Caco-2 (cell line): Measurements from ENCODE around the gene DLG4. TPM values are rescaled to one million over a fixed set of nuclear protein-coding genes. Genes with fewer than 3 reads are reported as not detected.
A peak's percentile ranks its signal among the peaks of the same experiment; 100 is the strongest.

Source experiments
- BruUV-seq: library from RNA; stranded (reverse); fragments of 400-500 nt; replicated peaks from 2 replicates; lab custom pipeline; 2021; lab: Mats Ljungman, UMichigan
- CTCF ChIA-PET: fragments of 300-600 bp; sonication (Branson Sonifier 250); formaldehyde crosslinking; loops from one replicate; lab custom pipeline; 2022; ENCODE audit warnings: antibody characterized with exemption; lab: Charles Lee
- POLR2A ChIA-PET: fragments of 300-600 bp; sonication (Branson Sonifier 250); formaldehyde crosslinking; loops from one replicate; lab custom pipeline; 2022; ENCODE audit warnings: antibody characterized with exemption; lab: Charles Lee
- DNase-seq, 2 experiments: peaks; one replicate each; pipeline versions ENCODE4 v3.0.0 to v3.0.0-alpha.2; 2020 to 2022
- H3K27me3 ChIP-seq: replicated peaks from 2 replicates; pipeline ENCODE4 v1.6.0; 2011; ENCODE audit warnings: low read length; ENCODE audit not compliant: control insufficient read depth, insufficient read depth
- H3K36me3 ChIP-seq: 2 replicates; pipeline ENCODE4 v1.5.1; 2011; ENCODE audit warnings: low read length; ENCODE audit not compliant: control insufficient read depth, insufficient read depth
- H3K4me1 ChIP-seq: fragments of 250-450 bp; sonication (Bioruptor Pico); 2 replicates; pipeline ENCODE4 v1.5.1; 2020; ENCODE audit warnings: mild to moderate bottlenecking
- H3K4me3 ChIP-seq: 2 replicates; pipeline ENCODE4 v1.5.1; 2011; ENCODE audit warnings: low read depth, mild to moderate bottlenecking, control low read depth, low read length
- H3K9me3 ChIP-seq: fragments of 250-450 bp; sonication (Bioruptor Pico); 2 replicates; pipeline ENCODE4 v1.5.1; 2020; ENCODE audit warnings: mild to moderate bottlenecking, moderate library complexity
- H3K27ac Mint-ChIP-seq: one replicate; pipeline ENCODE4 v1.8.0; 2022; ENCODE audit warnings: mixed read lengths; ENCODE audit not compliant: unreplicated experiment
- H3K27me3 Mint-ChIP-seq: one replicate; pipeline ENCODE4 v1.8.0; 2022; ENCODE audit warnings: mixed read lengths; ENCODE audit not compliant: insufficient read depth, unreplicated experiment
- H3K36me3 Mint-ChIP-seq: one replicate; pipeline ENCODE4 v1.8.0; 2022; ENCODE audit warnings: mild to moderate bottlenecking, mixed read lengths; ENCODE audit not compliant: insufficient read depth, unreplicated experiment
- H3K4me1 Mint-ChIP-seq: one replicate; pipeline ENCODE4 v1.8.0; 2022; ENCODE audit warnings: low read depth, mixed read lengths; ENCODE audit not compliant: unreplicated experiment
- H3K4me3 Mint-ChIP-seq: one replicate; pipeline ENCODE4 v1.8.0; 2022; ENCODE audit warnings: mild to moderate bottlenecking, moderate library complexity, mixed read lengths; ENCODE audit not compliant: unreplicated experiment
- H3K9me3 Mint-ChIP-seq: one replicate; pipeline ENCODE4 v1.8.0; 2022; ENCODE audit warnings: mixed read lengths; ENCODE audit not compliant: unreplicated experiment
- CTCF ChIP-seq, 2 experiments: fragments of 200-600 bp in 1 of 2; IDR thresholded peaks; 1 replicate in 1 of 2; 2 replicates in 1 of 2; pipeline versions ENCODE4 v1.5.1 to v1.8.0; 2011 to 2022; ENCODE audit warnings: antibody characterized with exemption in 1 of 2, control low read depth in 1 of 2, inconsistent platforms in 1 of 2, low read depth in 1 of 2, low read length in 1 of 2, mild to moderate bottlenecking in 1 of 2, moderate library complexity in 1 of 2; ENCODE audit not compliant: insufficient read depth in 1 of 2, severe bottlenecking in 1 of 2, unreplicated experiment in 1 of 2
- intact Hi-C: fragments of 100-400 bp; cut with micrococcal nuclease; formaldehyde crosslinking; loops from one replicate; pipeline ENCODE4 v1.10.0; 2022; ENCODE audit not compliant: unreplicated experiment
- total RNA-seq: library from RNA; stranded (reverse); gene quantifications from 2 replicates; pipeline ENCODE4 v1.2.3, GENCODE V29; 2022

DLG4 gene
- total RNA-seq, 1 experiment from 2014 or later, result 0.98 TPM

GRCh38 chr17:7215652-7216180 lies 3.9 kb downstream of the DLG4 start:
- Histone ChIP-seq H3K4me1 (peaks cover 7% of the 10 kb centered on the region), H3K27me3 (no peaks in the 10 kb centered on the region), H3K36me3 (no peaks in the 10 kb centered on the region), H3K9me3 (no peaks in the 10 kb centered on the region), H3K4me3 (no peak overlapping the region)
- CTCF ChIA-PET, result interaction anchor here (2.9 kb wide), 1 partner anchor 170 kb away, joined by 13 read pairs; no protein-coding TSS in a partner anchor
- no TSS peak for BruUV-seq
- no peak for DNase-seq
- Mint-ChIP-seq H3K4me3 (peak overlapping the region; percentile 80), H3K27me3 (no peaks in the 10 kb centered on the region), H3K9me3 (no peaks in the 10 kb centered on the region), H3K4me1 (peaks cover 5% of the 10 kb centered on the region), H3K36me3 (peaks cover 36% of the 10 kb centered on the region), H3K27ac (no peak overlapping the region)
- intact Hi-C loops, result no loop called here
- TF ChIP-seq CTCF (IDR thresholded peaks at IDR 0.05; ENCODE audit: insufficient read depth in 1 of 2, low read depth in 1 of 2, low read length in 1 of 2, severe bottlenecking in 1 of 2, unreplicated experiment in 1 of 2), result no peak
- POLR2A ChIA-PET, result no interaction called here

- H3K9me3 Mint-ChIP-seq, result no peaks in the 10 kb centered on the region
- no TSS peak for BruUV-seq
- ChIA-PET CTCF (interaction anchor here (0.7 to 2.9 kb wide), 2 partner anchors 170 to 179 kb away, joined by 3 to 13 read pairs; partner anchors contain the start of gene PLSCR3), POLR2A (interaction anchor here (1.0 kb wide), 1 partner anchor 169 kb away, joined by 3 read pairs; no protein-coding TSS in a partner anchor)
- peak overlapping the region; percentile 80 for H3K4me3 Mint-ChIP-seq
- H3K36me3 Mint-ChIP-seq, result peaks cover 30% of the 10 kb centered on the region
- no peaks in the 10 kb centered on the region for H3K27me3 Mint-ChIP-seq
- no peaks in the 10 kb centered on the region for H3K27me3 ChIP-seq
- peak overlapping the region; percentile 98 for H3K27ac Mint-ChIP-seq
- intact Hi-C loops, result no loop called here
- no peak overlapping the region for H3K4me3 ChIP-seq
- no peaks in the 10 kb centered on the region for H3K9me3 ChIP-seq
- TF ChIP-seq CTCF (IDR thresholded peaks at IDR 0.05; ENCODE audit: insufficient read depth in 1 of 2, low read depth in 1 of 2, low read length in 1 of 2, severe bottlenecking in 1 of 2, unreplicated experiment in 1 of 2), result no peak
- no peak for DNase-seq
- peaks cover 5% of the 10 kb centered on the region for H3K4me1 Mint-ChIP-seq
- H3K4me1 ChIP-seq, result peaks cover 4% of the 10 kb centered on the region; the same call in 1 of the 2 replicates
- no peaks in the 10 kb centered on the region for H3K36me3 ChIP-seq
These were observed 4.4 kb downstream of the DLG4 start for GRCh38 chr17:7215136-7215638.

GRCh38 chr17:7214300-7215135 lies 5.1 kb downstream of the DLG4 start:
- H3K36me3 Mint-ChIP-seq, result peaks cover 24% of the 10 kb centered on the region
- H3K27ac Mint-ChIP-seq, result peak overlapping the region; percentile 98
- POLR2A ChIA-PET, result interaction anchor here (0.6 to 1.0 kb wide), 3 partner anchors 47 to 1745 kb away, joined by 3 to 7 read pairs (median 4); no protein-coding TSS in a partner anchor
- peaks cover 3% of the 10 kb centered on the region for H3K4me1 Mint-ChIP-seq
- TF ChIP-seq CTCF (IDR thresholded peaks at IDR 0.05; ENCODE audit: insufficient read depth in 1 of 2, low read depth in 1 of 2, low read length in 1 of 2, severe bottlenecking in 1 of 2, unreplicated experiment in 1 of 2), result peak; percentile 19 to 40
- no TSS peak for BruUV-seq
- H3K27me3 Mint-ChIP-seq, result no peaks in the 10 kb centered on the region
- H3K9me3 Mint-ChIP-seq, result no peaks in the 10 kb centered on the region
- H3K4me1 ChIP-seq, result peaks cover 4% of the 10 kb centered on the region; the same call in 1 of the 2 replicates
- peak overlapping the region; percentile 36 for H3K4me3 ChIP-seq
- no peaks in the 10 kb centered on the region for H3K36me3 ChIP-seq
- H3K9me3 ChIP-seq, result no peaks in the 10 kb centered on the region
- peak; percentile 96 to 97 for DNase-seq
- no peaks in the 10 kb centered on the region for H3K27me3 ChIP-seq
- peak overlapping the region; percentile 80 for H3K4me3 Mint-ChIP-seq
- CTCF ChIA-PET, result interaction anchor here (0.5 to 2.9 kb wide), 7 partner anchors 24 to 180 kb away, joined by 3 to 13 read pairs (median 3); partner anchors contain the start of genes PLSCR3 and SLC16A13
- intact Hi-C loops, result no loop called here
